Right atrium auricular region (tissue), 2 donors: ENCODE data around the gene MAP3K19. TPM values are rescaled to one million over a fixed set of nuclear protein-coding genes. Genes with fewer than 3 reads are reported as not detected.

Experiments used
- DNase-seq: peaks from one replicate; pipeline ENCODE4 v3.0.0-alpha.2; 2019; ENCODE audit warnings: low spot score
- H3K27ac ChIP-seq, 2 donors: fragments of 200-600 bp; sonication (generic); 1 replicate in 1 of 2; 2 replicates in 1 of 2; pipeline ENCODE4 v1.5.1; 2016 to 2019
- H3K27me3 ChIP-seq, 2 donors: fragments of 200-600 bp; sonication (generic); one replicate each; pipeline versions ENCODE4 v1.5.1 to v1.6.0; 2017 to 2019
- H3K36me3 ChIP-seq: fragments of 200-600 bp; sonication (generic); one replicate; pipeline ENCODE4 v1.5.1; 2016
- H3K4me1 ChIP-seq, 2 donors: fragments of 200-600 bp; sonication (generic); one replicate each; pipeline versions ENCODE4 v1.5.1 to v1.6.0; 2017 to 2019
- H3K4me3 ChIP-seq, 2 donors: fragments of 200-600 bp; sonication (generic); 1 replicate in 1 of 2; 2 replicates in 1 of 2; pipeline ENCODE4 v1.5.1; 2017 to 2019; ENCODE audit warnings: mild to moderate bottlenecking in 1 of 2, moderate library complexity in 1 of 2
- H3K9me3 ChIP-seq, 2 donors: fragments of 200-600 bp; sonication (generic); one replicate each; pipeline ENCODE4 v1.5.1; 2019
- CTCF ChIP-seq, 2 donors: fragments of 200-600 bp; sonication (generic); IDR thresholded peaks; one replicate each; pipeline ENCODE4 v1.5.1; 2019; ENCODE audit warnings: antibody characterized with exemption in 2 of 2
- total RNA-seq, 2 donors: library from RNA; depleted of rRNA; stranded (reverse); fragments of >200 nt; gene quantifications; one replicate each; pipeline ENCODE4 v1.1.0, GENCODE V29; 2016

MAP3K19 gene
- total RNA-seq, 2 donors from 2014 or later = not detected

- H3K36me3 ChIP-seq = peaks cover 47% of the 10 kb centered on the region
- no peak overlapping the region for H3K4me3 ChIP-seq
- no peaks in the 10 kb centered on the region for H3K27me3 ChIP-seq
- no peak for TF ChIP-seq CTCF (IDR thresholded peaks at IDR 0.05)
- no peak overlapping the region for H3K27ac ChIP-seq
- no peak for DNase-seq
- H3K4me1 ChIP-seq = no peaks in the 10 kb centered on the region
- no peaks in the 10 kb centered on the region for H3K9me3 ChIP-seq
These were observed 89.8 kb downstream of the MAP3K19 start for GRCh38 chr2:134957477-134957876.

- TF ChIP-seq CTCF (IDR thresholded peaks at IDR 0.05) = no peak
- peaks cover 54% of the 10 kb centered on the region for H3K36me3 ChIP-seq
- DNase-seq = no peak
These were observed 91.5 kb downstream of the MAP3K19 start for GRCh38 chr2:134955744-134956143.

GRCh38 chr2:134954065-134954464, 93.2 kb downstream of the MAP3K19 start:
- Histone ChIP-seq H3K27ac (no peak overlapping the region), H3K9me3 (no peaks in the 10 kb centered on the region), H3K27me3 (no peaks in the 10 kb centered on the region), H3K36me3 (peaks cover 69% of the 10 kb centered on the region), H3K4me3 (no peak overlapping the region), H3K4me1 (no peaks in the 10 kb centered on the region)
- no peak for TF ChIP-seq CTCF (IDR thresholded peaks at IDR 0.05)
- DNase-seq = no peak

More at GRCh38 chr2:134955744-134956143, 91.5 kb downstream of the MAP3K19 start:
- Histone ChIP-seq H3K4me1 (no peaks in the 10 kb centered on the region), H3K27ac (no peak overlapping the region), H3K9me3 (no peaks in the 10 kb centered on the region), H3K27me3 (no peaks in the 10 kb centered on the region), H3K4me3 (no peak overlapping the region)

GRCh38 chr2:134952608-134953007, 94.6 kb downstream of the MAP3K19 start:
- H3K27ac ChIP-seq = no peak overlapping the region
- no peak overlapping the region for H3K4me3 ChIP-seq
- peaks cover 75% of the 10 kb centered on the region for H3K36me3 ChIP-seq
- no peaks in the 10 kb centered on the region for H3K4me1 ChIP-seq
- no peaks in the 10 kb centered on the region for H3K27me3 ChIP-seq
- no peak for TF ChIP-seq CTCF (IDR thresholded peaks at IDR 0.05)
- no peaks in the 10 kb centered on the region for H3K9me3 ChIP-seq
- DNase-seq = no peak

GRCh38 chr2:134950886-134951285, 96.4 kb downstream of the MAP3K19 start:
- H3K27ac ChIP-seq = no peak overlapping the region
- H3K36me3 ChIP-seq = peaks cover 60% of the 10 kb centered on the region
- no peak for TF ChIP-seq CTCF (IDR thresholded peaks at IDR 0.05)
- H3K9me3 ChIP-seq = no peaks in the 10 kb centered on the region
- no peak for DNase-seq
- no peak overlapping the region for H3K4me3 ChIP-seq
- H3K27me3 ChIP-seq = no peaks in the 10 kb centered on the region
- H3K4me1 ChIP-seq = no peaks in the 10 kb centered on the region

GRCh38 chr2:134949981-134950708, 97.1 kb downstream of the MAP3K19 start:
- Histone ChIP-seq H3K36me3 (peaks cover 52% of the 10 kb centered on the region), H3K4me1 (no peaks in the 10 kb centered on the region), H3K4me3 (no peak overlapping the region), H3K27me3 (no peaks in the 10 kb centered on the region), H3K9me3 (no peaks in the 10 kb centered on the region), H3K27ac (no peak overlapping the region)
- DNase-seq = no peak
- no peak for TF ChIP-seq CTCF (IDR thresholded peaks at IDR 0.05)
